Measurements from ENCODE around the gene ANTKMT.
"Not testable (repeated sequence)": the region's sequence is repeated elsewhere in the genome, so short reads cannot be mapped to it uniquely, and the experiment has no call there.

Gene ANTKMT

GRCh38 chr16:728890-729744, 8.2 kb downstream of the ANTKMT start:
- no peak for FAIRE-seq

- FAIRE-seq = no peak
These were observed 9.1 kb downstream of the ANTKMT start for GRCh38 chr16:729768-730665.

- no peak for FAIRE-seq
These were observed 9.9 kb downstream of the ANTKMT start for GRCh38 chr16:730666-731509.

- FAIRE-seq = no peak
These were observed 11.4 kb downstream of the ANTKMT start for GRCh38 chr16:732332-732731.

GRCh38 chr16:732936-733335, 12.0 kb downstream of the ANTKMT start:
- FAIRE-seq = no peak

GRCh38 chr16:733382-734207, 12.6 kb downstream of the ANTKMT start:
- FAIRE-seq = no peak

- no peak for FAIRE-seq
These were observed 13.4 kb downstream of the ANTKMT start for GRCh38 chr16:734208-734980.

GRCh38 chr16:734981-735881, 14.3 kb downstream of the ANTKMT start:
- no peak for FAIRE-seq

- FAIRE-seq = no peak
These were observed 15.1 kb downstream of the ANTKMT start for GRCh38 chr16:735982-736453.

GRCh38 chr16:736936-737481, 16.1 kb downstream of the ANTKMT start:
- FAIRE-seq = no peak

- FAIRE-seq = no peak
These were observed 18.9 kb downstream of the ANTKMT start for GRCh38 chr16:739560-740458.

- no peak for FAIRE-seq
These were observed 19.5 kb downstream of the ANTKMT start for GRCh38 chr16:740459-740763.

GRCh38 chr16:740764-741505, 20.0 kb downstream of the ANTKMT start, which contains the start of gene CIAO3:
Gene CIAO3 (minus strand): TSS chr16:740997. CDS start chr16:740985, 12 bp downstream.
- FAIRE-seq = no peak

GRCh38 chr16:741986-742629, 21.2 kb downstream of the ANTKMT start:
- FAIRE-seq = no peak

- not testable (repeated sequence) for FAIRE-seq
These were observed 21.9 kb downstream of the ANTKMT start for GRCh38 chr16:742894-743293.

GRCh38 chr16:743794-744500, 23.0 kb downstream of the ANTKMT start:
- no peak for FAIRE-seq

GRCh38 chr16:745739-746138, 24.8 kb downstream of the ANTKMT start:
- no peak for FAIRE-seq
